Measurements from ENCODE around the gene RAB25.

GRCh38 chr1:156065212-156065611 is 4.3 kb downstream of the RAB25 start:
- no peak for TF ChIP-seq CTCF (IDR thresholded peaks at IDR 0.05; ENCODE audit: poor library complexity, severe bottlenecking)
- no peak for TF ChIP-seq EZH2 (IDR thresholded peaks at IDR 0.05; ENCODE audit: borderline replicate concordance, insufficient read depth, low read length, poor library complexity, severe bottlenecking)
- TF ChIP-seq REST (IDR thresholded peaks at IDR 0.05; ENCODE audit: borderline replicate concordance): no peak
- no peak for TF ChIP-seq SMC3 (conservative IDR thresholded peaks at IDR 0.05; ENCODE audit: poor library complexity)
- no peak for TF ChIP-seq POLR2AphosphoS5 (IDR thresholded peaks at IDR 0.05)
- TF ChIP-seq MXI1 (conservative IDR thresholded peaks at IDR 0.05; ENCODE audit: poor library complexity, severe bottlenecking): no peak
- no peak for TF ChIP-seq TAF1 (IDR thresholded peaks at IDR 0.05; ENCODE audit: low read depth)
- no peak for TF ChIP-seq RAD21 (conservative IDR thresholded peaks at IDR 0.05)
- TF ChIP-seq EP300 (conservative IDR thresholded peaks at IDR 0.05; ENCODE audit: poor library complexity, severe bottlenecking): no peak
